ENCODE measurements around the gene SBF1.

DNA sequence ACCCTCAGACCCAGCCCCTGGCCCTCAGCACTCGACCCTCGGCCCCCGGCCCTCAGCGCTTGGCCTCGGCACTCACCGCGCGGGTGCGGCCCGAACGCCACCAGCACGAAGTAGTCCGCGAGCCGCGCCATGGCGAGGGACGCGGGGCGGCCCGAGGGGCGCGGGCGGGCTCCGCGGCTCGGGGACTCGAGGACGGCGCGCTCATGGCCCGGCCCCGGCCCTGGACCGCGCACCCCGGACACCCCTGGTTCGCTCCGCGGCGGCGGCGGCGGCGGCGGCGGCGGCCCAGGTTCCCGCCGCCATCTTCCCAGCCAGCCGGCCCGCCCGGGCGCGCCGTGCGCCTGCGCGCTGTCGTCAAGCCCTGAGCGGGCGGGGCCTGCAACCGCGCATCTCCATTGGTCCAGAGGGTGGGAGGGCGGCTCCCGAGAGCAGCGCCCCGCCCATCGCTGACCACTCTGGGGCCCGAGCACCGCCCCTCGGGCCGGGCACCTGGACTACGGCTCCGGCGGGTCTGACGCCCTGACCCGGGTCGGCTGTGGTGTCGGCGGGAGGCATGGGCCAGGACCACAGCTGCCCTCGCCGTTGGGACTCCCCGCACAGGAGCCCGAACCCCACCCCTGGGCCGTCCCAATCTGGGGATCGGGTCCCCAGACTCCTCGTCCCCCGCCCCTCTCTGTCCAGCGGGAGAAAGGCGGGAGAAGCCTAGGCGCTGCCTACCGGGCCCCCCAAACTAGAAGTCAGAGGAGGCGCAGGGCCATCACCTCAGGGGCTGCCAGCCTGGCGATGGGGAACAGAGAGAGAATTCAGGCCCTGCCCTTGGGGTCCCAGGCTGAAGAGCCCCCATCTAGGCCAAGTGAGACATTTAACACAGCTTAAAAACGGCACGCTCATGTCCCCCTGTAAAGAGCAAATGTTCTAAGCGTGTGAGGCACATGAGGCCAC lies at the start of gene SBF1:
- TF ChIP-seq CTCF (conservative IDR thresholded peaks at IDR 0.05 in 1 of 2, IDR thresholded peaks at IDR 0.05 in 1 of 2; ENCODE audit: low read depth in 1 of 2, low read length in 2 of 2) (no peak), EZH2 (IDR thresholded peaks at IDR 0.05; ENCODE audit: low read length, missing control alignments) (no peak)
